ENCODE measurements around the gene C9orf57.

DNA sequence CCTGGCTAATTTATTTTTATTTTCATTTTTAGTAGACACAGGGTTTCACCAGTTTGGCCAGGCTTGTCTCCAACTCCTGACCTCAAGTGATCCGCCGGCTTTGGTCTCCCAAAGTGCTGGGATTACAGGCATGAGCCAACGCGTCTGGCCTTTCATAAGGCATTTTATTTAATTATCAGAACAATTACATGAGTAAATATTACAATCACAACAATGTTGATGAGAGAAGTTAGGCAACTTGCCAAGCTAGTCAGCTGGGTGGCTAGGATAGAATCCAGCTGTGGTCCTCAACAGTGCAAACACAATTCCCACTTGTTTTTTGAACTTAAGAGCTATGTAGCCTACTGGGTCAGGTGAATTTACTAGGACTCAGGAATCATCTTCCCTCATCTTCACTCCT lies 22.0 kb downstream of the C9orf57 start:
- TF ChIP-seq CTCF (IDR thresholded peaks at IDR 0.05) (no peak), ZFX (IDR thresholded peaks at IDR 0.05; ENCODE audit: borderline replicate concordance) (no peak)
